ENCODE data around the gene UBXN2A.

UBXN2A gene

DNA sequence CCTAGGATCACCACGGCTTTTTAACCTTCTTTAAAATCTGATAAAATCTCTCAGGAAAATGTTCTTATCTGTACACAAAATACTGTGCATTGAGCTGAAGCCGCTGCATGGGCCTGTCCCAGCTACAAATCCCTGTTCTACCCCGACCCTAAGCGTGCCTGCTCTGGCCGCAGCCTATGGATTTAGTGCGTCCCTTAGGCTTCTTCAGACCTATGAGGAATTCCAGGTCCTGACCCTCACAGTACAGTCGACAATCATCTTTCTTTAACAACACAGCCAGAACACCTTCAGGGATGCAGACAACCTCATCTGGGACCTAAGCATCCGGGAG lies 107.4 kb downstream of the UBXN2A start:
- no peak for DNase-seq

DNA sequence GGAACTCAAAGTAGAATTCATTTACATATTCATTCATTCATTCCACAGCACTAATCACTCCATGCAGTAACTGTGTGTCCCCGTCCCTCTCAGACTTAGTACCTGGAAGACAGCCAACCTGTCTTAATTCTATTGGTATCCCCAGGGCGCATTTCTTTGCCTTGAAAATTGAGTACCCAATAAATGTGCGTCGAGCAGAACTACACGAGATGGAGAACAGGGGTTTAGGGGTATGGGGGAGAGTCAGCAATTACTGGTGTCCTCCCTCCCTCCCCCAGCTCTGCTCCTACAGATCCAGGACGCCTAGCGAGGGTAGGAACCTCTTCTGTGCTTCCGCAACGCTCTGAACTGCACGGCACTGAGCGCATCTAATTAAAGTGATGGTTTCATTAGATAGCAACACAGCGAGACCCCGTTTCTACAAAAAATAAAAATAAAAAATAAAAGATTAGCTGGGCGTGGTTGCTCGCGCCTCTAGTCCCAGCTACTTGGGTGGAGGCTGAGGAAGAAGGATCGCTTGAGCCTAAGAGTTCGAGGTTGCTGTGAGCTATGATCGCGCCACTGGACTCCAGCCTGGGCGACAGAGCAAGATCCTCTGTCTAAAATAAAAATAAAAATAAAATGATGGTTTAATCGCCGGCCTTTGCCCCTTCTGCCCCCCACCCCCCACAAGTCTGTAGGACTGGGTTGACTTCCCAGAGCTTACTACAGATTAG lies 108.7 kb downstream of the UBXN2A start:
- DNase-seq = no peak

DNA sequence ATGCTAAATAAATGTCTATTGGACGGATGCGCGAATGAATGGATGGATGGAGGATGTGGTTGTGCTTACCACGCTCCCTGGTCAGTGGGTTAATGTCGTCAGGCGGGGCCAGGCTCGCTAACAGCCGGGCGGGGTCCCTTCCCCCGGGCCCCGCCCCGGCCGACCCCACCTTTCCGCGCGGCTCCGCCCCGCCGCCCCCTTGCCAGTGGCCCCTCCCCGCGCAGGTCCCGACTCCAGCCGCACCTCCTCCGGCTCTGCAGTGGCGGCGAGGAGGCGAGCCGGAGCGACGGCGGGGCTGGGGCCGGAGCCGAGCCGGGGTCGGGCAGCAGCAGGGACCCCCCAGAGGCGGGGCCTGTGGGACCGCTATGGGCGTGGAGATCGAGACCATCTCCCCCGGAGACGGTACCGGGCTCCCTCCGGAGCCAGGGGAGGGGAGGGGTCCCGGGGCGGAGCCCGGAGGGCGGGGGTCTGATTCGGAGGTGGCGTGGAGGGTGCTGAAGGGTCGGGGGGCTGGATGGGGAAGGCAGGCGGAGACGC lies 109.3 kb downstream of the UBXN2A start, which contains the start of gene FKBP1B:
Gene FKBP1B, plus strand, starts transcription at position 257 of the 537 bp plus-strand sequence. Its CDS starts 109 bp downstream, at position 366.
- no peak for DNase-seq

DNA sequence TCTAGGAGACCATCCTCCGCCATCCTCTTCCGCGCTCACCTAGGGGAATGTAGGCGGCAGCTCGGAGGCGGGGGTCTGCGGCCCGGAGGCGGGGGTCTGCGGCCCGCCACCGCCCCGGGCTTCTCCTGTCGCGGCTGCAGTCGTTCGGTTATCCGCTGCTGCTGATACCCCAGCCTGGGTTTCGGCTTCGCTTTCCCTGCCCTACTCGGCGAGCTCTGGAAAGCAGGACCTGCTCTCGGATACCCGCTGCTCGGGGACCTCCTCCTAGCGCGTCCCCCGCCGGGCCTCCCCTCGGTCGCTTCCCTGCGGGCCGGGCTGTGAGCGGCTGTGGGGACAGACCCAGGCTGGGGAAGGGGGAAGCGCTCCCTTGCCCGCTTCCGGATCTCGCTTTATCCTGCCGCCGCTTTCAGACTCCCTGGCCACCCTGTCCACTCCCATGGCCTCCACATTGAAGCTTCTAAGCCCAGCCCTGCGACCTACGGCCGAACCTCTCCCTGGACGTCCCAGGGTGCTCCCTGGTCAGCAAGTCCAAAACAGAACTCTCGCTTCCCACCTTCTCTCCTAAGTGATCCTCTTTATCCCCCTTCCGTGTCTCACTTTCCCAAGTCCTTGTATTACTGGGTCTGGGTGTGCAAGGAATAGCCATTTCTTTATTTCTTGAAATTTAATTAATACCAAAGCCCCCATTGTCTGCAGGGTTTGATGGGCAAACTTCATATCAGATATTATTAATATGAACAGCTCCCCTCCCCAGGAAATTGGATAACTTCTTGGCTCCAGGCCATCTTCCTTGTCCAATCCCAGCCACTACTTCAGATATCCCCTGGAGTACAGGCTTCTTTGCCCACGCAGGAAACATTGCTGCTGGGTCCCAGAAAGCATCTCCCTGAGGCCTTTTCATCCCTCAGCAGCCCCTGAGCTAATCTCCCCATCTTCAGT lies 110.0 kb downstream of the UBXN2A start:
- DNase-seq = no peak

DNA sequence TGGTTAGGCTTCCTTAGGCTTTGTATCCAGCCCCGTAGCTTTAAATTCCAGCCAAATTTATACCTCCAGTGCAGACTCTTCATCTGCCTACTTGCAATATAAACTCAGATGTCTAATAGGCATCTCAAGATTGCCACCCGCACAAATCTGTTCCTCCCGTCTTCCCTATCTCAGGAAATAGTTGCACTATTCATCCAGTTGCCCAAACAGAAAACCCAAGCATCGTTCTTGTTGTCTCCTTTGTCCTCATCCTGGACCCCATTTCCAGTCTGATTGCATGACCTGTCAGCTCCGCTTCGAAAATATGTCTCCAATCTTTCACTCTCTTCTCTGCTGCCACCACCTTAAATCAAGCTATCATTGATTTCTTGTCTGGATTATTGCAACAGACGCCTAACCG lies 111.6 kb downstream of the UBXN2A start:
- DNase-seq = no peak

DNA sequence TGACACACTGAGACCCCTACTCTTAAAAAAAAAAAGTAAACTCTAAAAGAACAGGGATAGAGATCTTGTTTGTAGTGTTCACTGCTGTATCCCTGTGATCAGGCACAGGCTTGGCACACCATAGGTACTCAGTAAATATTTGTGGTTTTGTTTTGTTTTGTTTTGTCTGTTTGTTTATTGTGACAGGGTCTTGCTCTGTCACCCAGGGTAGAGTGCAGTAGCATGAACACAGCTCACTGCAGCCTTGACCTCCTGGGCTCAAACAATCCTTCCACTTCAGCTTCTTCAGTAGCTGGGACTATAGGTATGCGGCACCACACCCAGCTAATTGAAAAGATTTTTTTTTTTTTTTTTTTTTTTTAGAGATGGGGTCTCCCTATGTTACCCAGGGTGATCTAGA lies 112.7 kb downstream of the UBXN2A start:
- DNase-seq = no peak

All from NK-92 treated with Interleukin-12 subunit alpha and Interleukin-12 subunit beta, amount 100 ng/mL, for 24 hours (cell line).